Measurements from ENCODE around the gene GIPR. TPM values are rescaled to one million over a fixed set of nuclear protein-coding genes. Genes with fewer than 3 reads are reported as not detected.
"Not testable (repeated sequence)": the region's sequence is repeated elsewhere in the genome, so short reads cannot be mapped to it uniquely, and the experiment has no call there.

Gene GIPR
- not detected for polyA plus RNA-seq (2013, experiment 1 of 4)
- polyA plus RNA-seq (2013, experiment 2 of 4): 0.09 TPM
- polyA plus RNA-seq (2013, experiment 3 of 4): 0.32 TPM
- 0.24 TPM for polyA plus RNA-seq (2013, experiment 4 of 4)

DNA sequence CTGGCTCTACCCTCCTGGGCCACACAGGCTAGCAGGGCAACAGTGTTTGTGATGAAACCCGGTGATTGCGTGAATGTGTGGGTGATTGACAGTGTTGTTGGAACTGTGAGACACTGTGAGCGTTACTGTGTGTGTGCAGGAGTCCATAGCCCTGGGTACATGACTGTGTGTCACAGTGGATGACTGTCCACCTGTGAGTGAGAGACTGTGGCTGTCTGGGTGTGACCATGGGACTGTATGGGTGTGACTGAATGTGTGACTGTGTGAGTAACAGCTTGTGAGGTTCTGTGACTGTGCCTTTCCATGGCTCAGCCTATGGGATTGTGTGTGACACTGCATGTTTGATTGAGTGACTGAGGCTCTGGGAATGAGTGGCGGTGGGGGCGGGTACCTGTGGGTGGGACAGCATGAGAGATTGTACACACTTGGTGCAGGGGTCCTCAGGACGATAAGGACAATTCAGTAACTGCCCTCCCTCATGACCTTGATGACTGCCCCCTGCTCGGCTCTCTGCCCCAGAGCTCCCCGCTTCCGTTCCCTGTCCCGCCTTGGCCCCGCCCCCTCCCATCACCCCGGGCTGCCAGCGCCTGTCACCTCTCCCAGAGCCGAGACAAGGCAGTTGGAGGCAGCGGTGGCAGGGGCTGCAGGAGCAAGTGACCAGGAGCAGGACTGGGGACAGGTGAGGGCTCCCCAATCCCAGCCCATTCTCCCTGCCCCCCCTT lies at the start of gene GIPR:
GIPR (plus strand) TSS at position 602 of the 722 bp plus-strand sequence. CDS start 1,300 bp downstream, outside the sequence.
- H3K27me3 ChIP-seq (ENCODE audit: control insufficient read depth, insufficient read depth, low read length, poor library complexity, severe bottlenecking): peaks cover 55% of the 10 kb centered on the region
- H3K36me3 ChIP-seq (ENCODE audit: control insufficient read depth, insufficient read depth, low read length): no peaks in the 10 kb centered on the region
- 19 to 20% methylated on average over 15 of the region's 15 CpGs for WGBS, 2 experiments
- H3K9me3 ChIP-seq (ENCODE audit: control insufficient read depth, low read length): no peaks in the 10 kb centered on the region
- H3K4me3 ChIP-seq (ENCODE audit: insufficient read depth, low read depth, low read length): peak within 1 kb of the TSS; percentile 19
- no peak within 1 kb of the TSS for H3K27ac ChIP-seq (ENCODE audit: insufficient read depth, low read depth, low read length, poor library complexity, severe bottlenecking)
- peaks cover 16% of the 10 kb centered on the region for H3K4me1 ChIP-seq (ENCODE audit: control insufficient read depth, insufficient read depth, low read length)

DNA sequence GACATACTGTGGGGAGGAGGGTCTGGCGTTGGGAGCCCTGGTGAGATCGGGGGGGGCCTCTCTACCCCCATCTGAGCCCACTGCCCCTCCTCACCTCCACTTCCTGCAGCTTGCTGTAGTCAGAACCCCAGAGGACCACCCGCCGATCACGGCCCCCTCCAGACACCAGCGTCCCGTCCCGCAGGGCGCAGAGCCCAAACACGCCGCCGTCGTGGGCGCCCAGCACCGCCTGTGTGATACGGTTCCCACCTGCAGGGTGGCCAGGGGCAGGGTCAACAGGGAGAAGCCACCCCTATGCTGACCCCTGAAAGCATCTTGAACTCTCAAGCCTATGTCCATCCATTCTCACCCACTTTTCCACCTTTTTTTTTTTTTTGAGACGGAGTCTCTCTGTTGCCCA lies 46.6 kb upstream of the GIPR start:
- 91 to 92% methylated on average over 17 of the region's 17 CpGs for WGBS, 2 experiments
- no peak overlapping the region for H3K4me3 ChIP-seq (ENCODE audit: insufficient read depth, low read depth, low read length)
- H3K4me1 ChIP-seq (ENCODE audit: control insufficient read depth, insufficient read depth, low read length): no peaks in the 10 kb centered on the region
- H3K36me3 ChIP-seq (ENCODE audit: control insufficient read depth, insufficient read depth, low read length): no peaks in the 10 kb centered on the region
- H3K27ac ChIP-seq (ENCODE audit: insufficient read depth, low read depth, low read length, poor library complexity, severe bottlenecking): no peak overlapping the region
- H3K9me3 ChIP-seq (ENCODE audit: control insufficient read depth, low read length): no peaks in the 10 kb centered on the region
- H3K27me3 ChIP-seq (ENCODE audit: control insufficient read depth, insufficient read depth, low read length, poor library complexity, severe bottlenecking): no peaks in the 10 kb centered on the region

DNA sequence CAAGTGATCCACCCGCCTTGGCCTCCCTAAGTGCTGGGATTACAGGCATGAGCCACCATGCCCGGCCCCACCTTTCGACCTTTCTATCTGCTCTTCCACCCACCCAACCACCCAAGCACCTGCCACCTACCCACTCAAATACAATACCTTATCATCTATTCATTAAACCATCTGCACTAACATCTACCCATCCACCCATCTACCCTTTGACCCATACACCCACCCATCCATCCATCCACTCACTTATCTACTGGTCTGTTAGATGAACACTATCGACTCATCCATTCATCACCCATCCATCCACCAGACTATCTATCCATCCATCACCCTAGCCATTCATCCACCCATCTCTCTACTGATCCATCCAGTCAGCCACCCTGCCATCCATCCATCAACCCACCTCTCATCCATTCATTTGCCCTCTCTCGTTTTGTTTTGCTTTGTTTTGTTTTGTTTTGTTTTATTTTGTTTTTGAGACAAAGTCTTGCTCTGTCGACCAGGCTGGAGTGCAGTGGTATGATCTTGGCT lies 46.0 kb upstream of the GIPR start:
- Histone ChIP-seq H3K27ac (ENCODE audit: insufficient read depth, low read depth, low read length, poor library complexity, severe bottlenecking) (no peak overlapping the region), H3K36me3 (ENCODE audit: control insufficient read depth, insufficient read depth, low read length) (no peaks in the 10 kb centered on the region), H3K4me1 (ENCODE audit: control insufficient read depth, insufficient read depth, low read length) (no peaks in the 10 kb centered on the region), H3K9me3 (ENCODE audit: control insufficient read depth, low read length) (no peaks in the 10 kb centered on the region), H3K4me3 (ENCODE audit: insufficient read depth, low read depth, low read length) (no peak overlapping the region), H3K27me3 (ENCODE audit: control insufficient read depth, insufficient read depth, low read length, poor library complexity, severe bottlenecking) (no peaks in the 10 kb centered on the region)
- WGBS, 2 experiments: 90 to 93% methylated on average over 6 of the region's 6 CpGs

GRCh38 chr19:45623984-45624383 lies 44.0 kb upstream of the GIPR start:
- H3K4me1 ChIP-seq (ENCODE audit: control insufficient read depth, insufficient read depth, low read length): no peaks in the 10 kb centered on the region
- WGBS, 2 experiments: 92 to 94% methylated on average over 1 of the region's 1 CpG
- no peaks in the 10 kb centered on the region for H3K27me3 ChIP-seq (ENCODE audit: control insufficient read depth, insufficient read depth, low read length, poor library complexity, severe bottlenecking)
- no peaks in the 10 kb centered on the region for H3K36me3 ChIP-seq (ENCODE audit: control insufficient read depth, insufficient read depth, low read length)
- no peak overlapping the region for H3K27ac ChIP-seq (ENCODE audit: insufficient read depth, low read depth, low read length, poor library complexity, severe bottlenecking)
- H3K4me3 ChIP-seq (ENCODE audit: insufficient read depth, low read depth, low read length): no peak overlapping the region
- H3K9me3 ChIP-seq (ENCODE audit: control insufficient read depth, low read length): no peaks in the 10 kb centered on the region

DNA sequence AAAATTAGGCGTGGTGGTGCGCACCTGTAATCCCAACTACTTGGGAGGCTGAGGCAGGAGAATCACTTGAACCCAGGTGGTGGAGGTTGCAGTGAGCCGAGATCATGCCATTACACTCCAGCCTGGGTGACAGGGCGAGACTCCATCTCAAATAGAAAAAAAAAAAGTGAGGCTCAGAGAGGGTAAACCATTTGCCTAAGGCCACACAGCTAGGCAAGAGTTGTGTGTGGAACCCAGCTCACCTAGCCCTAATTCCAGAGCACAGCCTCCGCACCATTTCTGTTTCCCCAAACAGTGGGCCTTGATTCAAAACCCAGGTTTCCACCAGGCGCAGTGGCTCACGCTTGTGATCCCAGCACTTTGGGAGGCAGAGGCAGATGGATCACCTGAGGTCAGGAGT lies 39.8 kb upstream of the GIPR start:
- WGBS, 2 experiments: 88 to 94% methylated on average over 7 of the region's 7 CpGs

DNA sequence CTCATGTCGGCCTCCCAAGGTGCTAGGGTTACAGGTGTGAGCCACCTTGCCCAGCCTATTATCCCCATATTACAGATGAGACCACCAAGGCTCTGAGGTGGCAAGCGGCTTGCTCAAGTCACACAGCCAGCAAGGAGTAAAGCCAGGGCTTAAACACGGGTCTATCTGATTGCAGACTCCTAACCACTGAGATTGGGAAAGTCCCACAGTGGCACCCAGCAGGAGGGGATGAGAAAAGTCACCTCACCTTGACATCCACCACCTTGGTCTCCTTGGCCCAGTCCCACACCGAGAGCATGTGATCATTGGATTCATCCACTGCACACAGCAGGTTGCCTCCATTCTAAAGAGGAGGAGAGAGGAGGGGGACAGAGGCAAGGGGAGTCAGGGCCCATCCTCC lies 38.3 kb upstream of the GIPR start:
- Histone ChIP-seq H3K4me1 (ENCODE audit: control insufficient read depth, insufficient read depth, low read length) (no peaks in the 10 kb centered on the region), H3K9me3 (ENCODE audit: control insufficient read depth, low read length) (no peaks in the 10 kb centered on the region), H3K27ac (ENCODE audit: insufficient read depth, low read depth, low read length, poor library complexity, severe bottlenecking) (no peak overlapping the region), H3K4me3 (ENCODE audit: insufficient read depth, low read depth, low read length) (no peak overlapping the region), H3K27me3 (ENCODE audit: control insufficient read depth, insufficient read depth, low read length, poor library complexity, severe bottlenecking) (no peaks in the 10 kb centered on the region), H3K36me3 (ENCODE audit: control insufficient read depth, insufficient read depth, low read length) (no peaks in the 10 kb centered on the region)
- 85 to 86% methylated on average over 4 of the region's 4 CpGs for WGBS, 2 experiments

More for the DNA sequence above, 39.8 kb upstream of the GIPR start:
- H3K9me3 ChIP-seq (ENCODE audit: control insufficient read depth, low read length); H3K27me3 ChIP-seq (ENCODE audit: control insufficient read depth, insufficient read depth, low read length, poor library complexity, severe bottlenecking); H3K4me1 ChIP-seq (ENCODE audit: control insufficient read depth, insufficient read depth, low read length); H3K36me3 ChIP-seq (ENCODE audit: control insufficient read depth, insufficient read depth, low read length); H3K27ac ChIP-seq (ENCODE audit: insufficient read depth, low read depth, low read length, poor library complexity, severe bottlenecking); H3K4me3 ChIP-seq (ENCODE audit: insufficient read depth, low read depth, low read length): not testable (repeated sequence)

GRCh38 chr19:45630463-45630862 lies 37.6 kb upstream of the GIPR start:
- Histone ChIP-seq H3K27me3 (ENCODE audit: control insufficient read depth, insufficient read depth, low read length, poor library complexity, severe bottlenecking) (no peaks in the 10 kb centered on the region), H3K9me3 (ENCODE audit: control insufficient read depth, low read length) (no peaks in the 10 kb centered on the region), H3K27ac (ENCODE audit: insufficient read depth, low read depth, low read length, poor library complexity, severe bottlenecking) (no peak overlapping the region), H3K36me3 (ENCODE audit: control insufficient read depth, insufficient read depth, low read length) (no peaks in the 10 kb centered on the region), H3K4me3 (ENCODE audit: insufficient read depth, low read depth, low read length) (no peak overlapping the region), H3K4me1 (ENCODE audit: control insufficient read depth, insufficient read depth, low read length) (no peaks in the 10 kb centered on the region)
- WGBS, 2 experiments: 86 to 91% methylated on average over 2 of the region's 2 CpGs

DNA sequence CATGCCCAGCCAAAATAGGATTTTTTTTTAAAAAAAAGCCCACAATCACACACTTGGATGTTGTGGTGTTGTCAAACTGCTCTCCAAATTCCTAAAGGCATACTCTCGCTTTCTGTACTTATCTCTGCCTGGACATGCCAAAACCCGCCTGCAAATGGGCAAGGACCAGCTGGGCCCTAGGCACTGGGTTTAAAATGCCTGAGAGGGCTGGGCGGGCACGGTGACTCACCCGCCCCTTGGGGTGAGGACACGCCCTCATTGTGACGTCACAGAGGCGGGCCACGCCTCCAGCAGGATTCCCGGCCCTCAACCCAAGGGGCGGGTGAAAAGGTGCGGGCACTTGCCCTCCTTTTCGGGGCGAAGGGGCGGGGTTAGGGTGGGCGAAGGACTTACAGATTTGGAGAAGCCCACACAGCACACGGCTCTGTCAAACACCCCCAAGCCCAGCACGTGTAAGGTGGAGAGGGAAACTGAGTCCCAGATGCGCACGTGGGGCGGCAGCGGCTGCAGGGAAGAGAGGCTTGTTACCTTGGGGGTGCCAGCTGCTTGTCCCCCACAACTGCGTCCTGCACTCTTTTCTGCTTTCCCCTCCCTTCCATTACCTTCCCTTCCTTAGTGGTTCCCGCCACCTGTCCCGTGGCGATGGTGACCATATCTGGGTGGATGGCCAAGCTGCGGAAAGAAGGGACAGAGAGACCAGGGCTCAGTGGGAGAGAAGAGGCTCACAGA lies 35.4 kb upstream of the GIPR start:
- Histone ChIP-seq H3K27ac (ENCODE audit: insufficient read depth, low read depth, low read length, poor library complexity, severe bottlenecking) (peak overlapping the region; percentile 44), H3K4me3 (ENCODE audit: insufficient read depth, low read depth, low read length) (no peak overlapping the region), H3K9me3 (ENCODE audit: control insufficient read depth, low read length) (no peaks in the 10 kb centered on the region), H3K27me3 (ENCODE audit: control insufficient read depth, insufficient read depth, low read length, poor library complexity, severe bottlenecking) (no peaks in the 10 kb centered on the region), H3K36me3 (ENCODE audit: control insufficient read depth, insufficient read depth, low read length) (no peaks in the 10 kb centered on the region), H3K4me1 (ENCODE audit: control insufficient read depth, insufficient read depth, low read length) (no peaks in the 10 kb centered on the region)
- 31 to 32% methylated on average over 25 to 27 of the region's 27 CpGs for WGBS, 2 experiments

- no peaks in the 10 kb centered on the region for H3K9me3 ChIP-seq (ENCODE audit: control insufficient read depth, low read length)
- H3K27me3 ChIP-seq (ENCODE audit: control insufficient read depth, insufficient read depth, low read length, poor library complexity, severe bottlenecking): no peaks in the 10 kb centered on the region
- H3K4me3 ChIP-seq (ENCODE audit: insufficient read depth, low read depth, low read length): no peak overlapping the region
- H3K27ac ChIP-seq (ENCODE audit: insufficient read depth, low read depth, low read length, poor library complexity, severe bottlenecking): no peak overlapping the region
- 69 to 94% methylated on average over 1 of the region's 1 CpG for WGBS, 2 experiments
- peaks cover 7% of the 10 kb centered on the region for H3K4me1 ChIP-seq (ENCODE audit: control insufficient read depth, insufficient read depth, low read length)
- H3K36me3 ChIP-seq (ENCODE audit: control insufficient read depth, insufficient read depth, low read length): no peaks in the 10 kb centered on the region
Observed at GRCh38 chr19:45636275-45636674, 31.7 kb upstream of the GIPR start.

- 96 to 98% methylated on average over 2 of the region's 2 CpGs for WGBS, 2 experiments
- Histone ChIP-seq H3K27ac (ENCODE audit: insufficient read depth, low read depth, low read length, poor library complexity, severe bottlenecking) (no peak overlapping the region), H3K4me1 (ENCODE audit: control insufficient read depth, insufficient read depth, low read length) (peaks cover 7% of the 10 kb centered on the region), H3K4me3 (ENCODE audit: insufficient read depth, low read depth, low read length) (no peak overlapping the region), H3K27me3 (ENCODE audit: control insufficient read depth, insufficient read depth, low read length, poor library complexity, severe bottlenecking) (no peaks in the 10 kb centered on the region), H3K36me3 (ENCODE audit: control insufficient read depth, insufficient read depth, low read length) (no peaks in the 10 kb centered on the region), H3K9me3 (ENCODE audit: control insufficient read depth, low read length) (no peaks in the 10 kb centered on the region)
Observed at GRCh38 chr19:45636902-45637301, 31.1 kb upstream of the GIPR start.
